Measurements from ENCODE around the gene MYO1B.

Gene MYO1B

GRCh38 chr2:191301971-191302370 lies 56.8 kb downstream of the MYO1B start:
- no peak for DNase-seq

- peak; percentile 57 for DNase-seq
Observed at GRCh38 chr2:191302459-191303139, 57.4 kb downstream of the MYO1B start.

GRCh38 chr2:191303140-191304005 lies 58.2 kb downstream of the MYO1B start:
- DNase-seq, result peak; percentile 90

- DNase-seq, result peak; percentile 91
Observed at GRCh38 chr2:191304939-191305875, 60.0 kb downstream of the MYO1B start.

GRCh38 chr2:191308026-191308425 lies 62.8 kb downstream of the MYO1B start:
- no peak for DNase-seq

GRCh38 chr2:191311156-191311555 lies 66.0 kb downstream of the MYO1B start:
- DNase-seq, result no peak

GRCh38 chr2:191311627-191312026 lies 66.4 kb downstream of the MYO1B start:
- no peak for DNase-seq

- DNase-seq, result no peak
Observed at GRCh38 chr2:191312163-191312562, 67.0 kb downstream of the MYO1B start.

GRCh38 chr2:191312662-191313061 lies 67.5 kb downstream of the MYO1B start:
- no peak for DNase-seq

GRCh38 chr2:191314697-191315364 lies 69.6 kb downstream of the MYO1B start:
- no peak for DNase-seq

- no peak for DNase-seq
Observed at GRCh38 chr2:191315365-191315752, 70.2 kb downstream of the MYO1B start.

GRCh38 chr2:191316246-191316994 lies 71.2 kb downstream of the MYO1B start:
- DNase-seq, result no peak

- DNase-seq, result peak; percentile 40
Observed at GRCh38 chr2:191318037-191318728, 73.0 kb downstream of the MYO1B start.

GRCh38 chr2:191318729-191319078 lies 73.5 kb downstream of the MYO1B start:
- peak; percentile 37 for DNase-seq

GRCh38 chr2:191319186-191319585 lies 74.0 kb downstream of the MYO1B start:
- DNase-seq, result no peak

- no peak for DNase-seq
Observed at GRCh38 chr2:191320881-191321280, 75.7 kb downstream of the MYO1B start.

- peak; percentile 82 for DNase-seq
Observed at GRCh38 chr2:191321861-191322662, 76.9 kb downstream of the MYO1B start.

- no peak for DNase-seq
Observed at GRCh38 chr2:191322828-191323506, 77.8 kb downstream of the MYO1B start.

GRCh38 chr2:191325651-191326365 lies 80.6 kb downstream of the MYO1B start:
- DNase-seq, result no peak
